Spleen (tissue), 7 donors: ENCODE measurements around the gene MAPKAP1.

Experiments used
- CTCF ChIP-seq, 11 experiments: fragments of 200-600 bp in 7 of 11; fragments of 450-650 bp in 4 of 11; sonication (generic) in 4 of 11; IDR thresholded peaks in 8 of 11; conservative IDR thresholded peaks in 3 of 11; 1 replicate in 7 of 11; 2 replicates in 4 of 11; pipeline versions ENCODE4 v1.4.0 to v1.8.0; 2016 to 2021; ENCODE audit warnings: antibody characterized with exemption in 11 of 11, inconsistent platforms in 4 of 11, mild to moderate bottlenecking in 1 of 11
- POLR2A ChIP-seq, 3 donors: fragments of 450-650 bp; IDR thresholded peaks; one replicate each; pipeline ENCODE4 v1.5.1; 2017; ENCODE audit warnings: antibody characterized with exemption in 3 of 3, mild to moderate bottlenecking in 1 of 3
- POLR2AphosphoS5 ChIP-seq, 3 donors: sonication (generic); formaldehyde crosslinking; IDR thresholded peaks; one replicate each; pipeline ENCODE4 v1.5.1; 2017; ENCODE audit warnings: antibody characterized with exemption in 3 of 3
- donor health status: DM: no; HTN: no; CAD: no; lungs with moderate emphysema.
- donor health status: DM: no; HTN: no; CAD: no.
- donor health status: DM: no; HTN: no; CAD: no.

GRCh38 chr9:125589287-125589686 lies 117.7 kb downstream of the MAPKAP1 start:
- TF ChIP-seq CTCF (IDR thresholded peaks at IDR 0.05 in 8 of 11, conservative IDR thresholded peaks at IDR 0.05 in 3 of 11) (no peak), POLR2AphosphoS5 (IDR thresholded peaks at IDR 0.05) (no peak), POLR2A (IDR thresholded peaks at IDR 0.05) (no peak)
